ENCODE results near the gene PTPRD. TPM values are rescaled to one million over a fixed set of nuclear protein-coding genes. Genes with fewer than 3 reads are reported as not detected.

PTPRD gene
- total RNA-seq, 1 donor from 2014 or later, result 6.9 TPM

DNA sequence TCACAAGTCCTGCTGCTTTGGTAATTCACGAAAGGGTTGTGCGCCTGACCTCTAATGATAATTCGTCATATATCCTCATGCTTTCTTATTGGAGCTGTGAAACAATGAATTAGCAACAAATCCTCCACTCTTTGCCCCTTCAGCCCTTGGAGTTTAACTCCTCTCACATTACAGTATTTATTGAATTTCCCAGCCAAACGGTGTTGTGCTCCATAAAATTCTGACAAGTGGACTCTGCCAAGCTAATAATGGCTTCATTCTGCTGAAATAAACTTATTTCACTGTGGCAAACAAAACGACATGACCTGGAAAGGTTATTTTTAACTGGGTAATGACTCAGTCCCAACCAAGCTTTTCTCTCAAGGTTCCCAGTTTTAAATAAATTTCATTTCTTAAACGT, 1828.9 kb downstream of the PTPRD start:
- no peaks in the 10 kb centered on the region for H3K36me3 ChIP-seq
- H3K4me1 ChIP-seq, result peaks cover 0 to 17% of the 10 kb centered on the region in 2 donors
- intact Hi-C loops (cut with DNase I), result loop anchor here (1.0 to 10.0 kb wide), 2 partner anchors 73 to 99 kb away; no protein-coding TSS in a partner anchor
- H3K9me3 ChIP-seq, result no peaks in the 10 kb centered on the region
- H3K27ac ChIP-seq, result peak overlapping the region; percentile 67 to 71
- no peak for DNase-seq (ENCODE audit: low spot score in 2 of 2)
- TF ChIP-seq, protein P1, sequence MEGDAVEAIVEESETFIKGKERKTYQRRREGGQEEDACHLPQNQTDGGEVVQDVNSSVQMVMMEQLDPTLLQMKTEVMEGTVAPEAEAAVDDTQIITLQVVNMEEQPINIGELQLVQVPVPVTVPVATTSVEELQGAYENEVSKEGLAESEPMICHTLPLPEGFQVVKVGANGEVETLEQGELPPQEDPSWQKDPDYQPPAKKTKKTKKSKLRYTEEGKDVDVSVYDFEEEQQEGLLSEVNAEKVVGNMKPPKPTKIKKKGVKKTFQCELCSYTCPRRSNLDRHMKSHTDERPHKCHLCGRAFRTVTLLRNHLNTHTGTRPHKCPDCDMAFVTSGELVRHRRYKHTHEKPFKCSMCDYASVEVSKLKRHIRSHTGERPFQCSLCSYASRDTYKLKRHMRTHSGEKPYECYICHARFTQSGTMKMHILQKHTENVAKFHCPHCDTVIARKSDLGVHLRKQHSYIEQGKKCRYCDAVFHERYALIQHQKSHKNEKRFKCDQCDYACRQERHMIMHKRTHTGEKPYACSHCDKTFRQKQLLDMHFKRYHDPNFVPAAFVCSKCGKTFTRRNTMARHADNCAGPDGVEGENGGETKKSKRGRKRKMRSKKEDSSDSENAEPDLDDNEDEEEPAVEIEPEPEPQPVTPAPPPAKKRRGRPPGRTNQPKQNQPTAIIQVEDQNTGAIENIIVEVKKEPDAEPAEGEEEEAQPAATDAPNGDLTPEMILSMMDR (IDR thresholded peaks at IDR 0.05), result no peak
- peak overlapping the region in 1 of 2 donors; percentile 43 for H3K4me3 ChIP-seq
- H3K27me3 ChIP-seq, result no peaks in the 10 kb centered on the region

DNA sequence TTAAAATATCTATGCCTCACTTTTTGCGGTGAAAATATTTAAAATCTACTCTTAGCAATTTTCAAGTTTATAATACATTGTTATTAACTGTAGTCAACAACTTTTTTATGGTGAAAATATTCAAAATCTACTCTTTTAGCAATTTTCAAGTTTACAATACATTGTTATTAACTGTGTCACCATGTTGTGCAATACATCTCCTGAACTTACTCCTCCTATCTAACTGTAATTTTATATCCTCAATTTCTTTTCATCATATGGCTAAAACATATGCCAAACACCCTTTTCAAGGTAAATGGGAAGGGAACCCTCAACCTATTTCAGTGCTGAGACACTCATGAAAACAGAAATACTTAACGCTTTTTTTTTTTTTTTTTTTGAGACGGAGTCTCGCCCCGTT, 1830.6 kb downstream of the PTPRD start:
- Histone ChIP-seq H3K9me3 (no peaks in the 10 kb centered on the region), H3K4me1 (peaks cover 0 to 17% of the 10 kb centered on the region in 2 donors), H3K36me3 (no peaks in the 10 kb centered on the region), H3K4me3 (no peak overlapping the region), H3K27me3 (no peaks in the 10 kb centered on the region), H3K27ac (peak overlapping the region in 1 of 2 donors; percentile 71)
- DNase-seq (ENCODE audit: low spot score in 2 of 2), result no peak
- intact Hi-C loops (cut with DNase I), result loop anchor here (10.0 kb wide), 1 partner anchor 97 kb away; no protein-coding TSS in a partner anchor
- TF ChIP-seq, protein P1 (IDR thresholded peaks at IDR 0.05), result no peak

DNA sequence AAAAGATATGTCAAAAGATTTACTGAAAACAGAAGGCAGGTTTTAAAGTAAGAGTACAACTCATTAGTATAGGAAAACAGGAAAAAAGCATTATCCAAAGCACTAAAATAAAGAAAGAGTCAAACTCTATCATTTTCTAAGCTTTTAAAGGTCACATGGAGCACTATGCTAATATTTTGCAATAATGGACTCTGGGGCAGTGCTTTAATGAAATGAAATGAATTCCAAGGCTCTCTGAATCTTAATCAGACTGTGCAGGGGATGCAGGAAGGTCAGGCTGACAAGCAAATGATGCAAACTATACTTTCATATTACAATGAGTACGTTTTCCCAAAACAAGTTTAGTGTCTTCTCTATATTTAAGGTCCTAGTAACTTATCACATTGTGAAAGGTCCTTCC, 1831.3 kb downstream of the PTPRD start:
- no peak overlapping the region for H3K4me3 ChIP-seq
- no peak overlapping the region for H3K27ac ChIP-seq
- H3K4me1 ChIP-seq, result peaks cover 0 to 17% of the 10 kb centered on the region in 2 donors
- intact Hi-C loops (cut with DNase I), result loop anchor here (10.0 kb wide), 1 partner anchor 97 kb away; no protein-coding TSS in a partner anchor
- H3K36me3 ChIP-seq, result no peaks in the 10 kb centered on the region
- DNase-seq (ENCODE audit: low spot score in 2 of 2), result no peak
- TF ChIP-seq, protein P1 (IDR thresholded peaks at IDR 0.05), result no peak
- H3K27me3 ChIP-seq, result no peaks in the 10 kb centered on the region
- H3K9me3 ChIP-seq, result no peaks in the 10 kb centered on the region

DNA sequence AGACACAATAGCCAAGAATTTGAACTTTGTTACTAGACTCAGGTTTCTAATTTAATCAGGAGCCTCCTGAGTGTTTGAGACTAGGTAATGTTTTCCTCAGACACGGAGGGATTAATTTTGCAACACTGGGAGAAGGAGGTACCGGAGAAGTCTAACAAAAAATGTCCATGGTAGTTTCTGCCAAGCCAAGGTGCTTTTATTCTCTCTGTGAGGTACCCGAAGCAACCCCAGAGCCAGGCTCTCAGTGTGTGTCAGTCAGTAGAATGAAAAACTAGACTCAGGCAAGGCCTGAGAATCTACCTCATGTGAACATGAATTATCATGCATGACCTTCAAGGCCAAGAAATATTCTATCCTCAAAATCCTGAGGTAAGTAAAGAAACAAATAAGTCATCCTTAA, 1832.4 kb downstream of the PTPRD start:
- no peaks in the 10 kb centered on the region for H3K9me3 ChIP-seq
- H3K27me3 ChIP-seq, result no peaks in the 10 kb centered on the region
- H3K27ac ChIP-seq, result peak overlapping the region in 1 of 2 donors; percentile 56
- peak overlapping the region in 1 of 2 donors; percentile 8 for H3K4me3 ChIP-seq
- TF ChIP-seq, protein P1 (IDR thresholded peaks at IDR 0.05), result no peak
- no peak for DNase-seq (ENCODE audit: low spot score in 2 of 2)
- H3K4me1 ChIP-seq, result peaks cover 0 to 17% of the 10 kb centered on the region in 2 donors
- no peaks in the 10 kb centered on the region for H3K36me3 ChIP-seq
- intact Hi-C loops (cut with DNase I), result loop anchor here (10.0 kb wide), 1 partner anchor 96 kb away; no protein-coding TSS in a partner anchor

DNA sequence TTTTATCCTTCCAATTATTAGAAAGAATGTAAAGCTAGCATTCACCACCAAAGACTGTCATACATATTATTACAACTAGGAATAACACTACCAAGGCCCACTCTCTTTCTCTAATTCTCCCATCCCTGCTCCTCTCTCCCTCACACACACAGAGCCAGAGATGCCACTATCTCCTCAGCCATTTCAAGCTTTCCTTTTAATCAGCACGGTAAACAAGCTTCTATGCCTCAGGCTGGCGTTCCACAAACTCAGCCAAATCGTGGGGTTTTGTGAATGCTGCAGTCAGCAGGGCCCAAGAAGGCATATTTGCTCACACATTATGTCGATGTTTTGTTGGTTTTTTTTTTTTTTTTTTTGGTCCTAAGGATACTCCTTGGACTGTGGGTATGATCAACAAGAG, 1833.3 kb downstream of the PTPRD start:
- peaks cover 0 to 11% of the 10 kb centered on the region in 2 donors for H3K4me1 ChIP-seq
- no peak overlapping the region for H3K4me3 ChIP-seq
- peak overlapping the region in 1 of 2 donors; percentile 56 for H3K27ac ChIP-seq
- no peaks in the 10 kb centered on the region for H3K36me3 ChIP-seq
- TF ChIP-seq, protein P1 (IDR thresholded peaks at IDR 0.05), result no peak
- DNase-seq (ENCODE audit: low spot score in 2 of 2), result no peak
- no peaks in the 10 kb centered on the region for H3K9me3 ChIP-seq
- intact Hi-C loops (cut with DNase I), result no loop called here
- no peaks in the 10 kb centered on the region for H3K27me3 ChIP-seq
